MCF 10A (cell line): ENCODE measurements around the gene SYNE1. TPM values are rescaled to one million over a fixed set of nuclear protein-coding genes. Genes with fewer than 3 reads are reported as not detected.
A peak's percentile ranks its signal among the peaks of the same experiment; 100 is the strongest.

Source experiments
- BruUV-seq: library from RNA; stranded (reverse); fragments of 400-500 nt; replicated peaks from 2 replicates; lab custom pipeline; 2021; lab: Mats Ljungman, UMichigan
- CTCF ChIA-PET: fragments of 300-600 bp; sonication (Branson Sonifier 250); formaldehyde crosslinking; extraction: SDS; loops from one replicate; lab custom pipeline; 2021; ENCODE audit warnings: antibody characterized with exemption, inconsistent platforms; lab: Yijun Ruan, JAX
- POLR2A ChIA-PET: fragments of 300-600, 350-650 bp; sonication (Branson Sonifier 250); formaldehyde crosslinking; extraction: SDS; loops from one replicate; lab custom pipeline; 2020; ENCODE audit warnings: antibody characterized with exemption, inconsistent platforms; lab: Yijun Ruan, JAX
- DNase-seq: peaks from one replicate; pipeline ENCODE4 v3.0.0-alpha.2; 2018; ENCODE audit not compliant: unreplicated experiment
- H3K27ac Mint-ChIP-seq: one replicate; pipeline ENCODE4 v1.8.0; 2022; ENCODE audit warnings: mild to moderate bottlenecking, low read depth, mixed read lengths; ENCODE audit not compliant: unreplicated experiment
- H3K27me3 Mint-ChIP-seq: one replicate; pipeline ENCODE4 v1.8.0; 2022; ENCODE audit warnings: mixed read lengths; ENCODE audit not compliant: insufficient read depth, unreplicated experiment
- H3K36me3 Mint-ChIP-seq: one replicate; pipeline ENCODE4 v1.8.0; 2022; ENCODE audit warnings: mild to moderate bottlenecking, moderate library complexity, mixed read lengths; ENCODE audit not compliant: insufficient read depth, unreplicated experiment
- H3K4me1 Mint-ChIP-seq: one replicate; pipeline ENCODE4 v1.8.0; 2022; ENCODE audit warnings: mixed read lengths; ENCODE audit not compliant: insufficient read depth, unreplicated experiment
- H3K4me3 Mint-ChIP-seq: one replicate; pipeline ENCODE4 v1.8.0; 2022; ENCODE audit warnings: mild to moderate bottlenecking, moderate library complexity, mixed read lengths; ENCODE audit not compliant: unreplicated experiment
- H3K9me3 Mint-ChIP-seq: one replicate; pipeline ENCODE4 v1.8.0; 2022; ENCODE audit warnings: mixed read lengths; ENCODE audit not compliant: unreplicated experiment
- intact Hi-C: fragments of 100-400 bp; cut with micrococcal nuclease; formaldehyde crosslinking; loops from 2 replicates; pipeline ENCODE4 v1.14.1; 2022
- total RNA-seq: library from RNA; stranded (reverse); gene quantifications from 2 replicates; pipeline ENCODE4 v1.2.3, GENCODE V29; 2022
- TF ChIP-seq, protein P1 (sequence below): fragments of 200-600 bp; IDR thresholded peaks from one replicate; pipeline ENCODE4 v1.8.0; 2022; ENCODE audit warnings: antibody characterized with exemption, mild to moderate bottlenecking; ENCODE audit not compliant: unreplicated experiment

The SYNE1 gene
- total RNA-seq, 1 experiment from 2014 or later: 25.4 TPM

DNA sequence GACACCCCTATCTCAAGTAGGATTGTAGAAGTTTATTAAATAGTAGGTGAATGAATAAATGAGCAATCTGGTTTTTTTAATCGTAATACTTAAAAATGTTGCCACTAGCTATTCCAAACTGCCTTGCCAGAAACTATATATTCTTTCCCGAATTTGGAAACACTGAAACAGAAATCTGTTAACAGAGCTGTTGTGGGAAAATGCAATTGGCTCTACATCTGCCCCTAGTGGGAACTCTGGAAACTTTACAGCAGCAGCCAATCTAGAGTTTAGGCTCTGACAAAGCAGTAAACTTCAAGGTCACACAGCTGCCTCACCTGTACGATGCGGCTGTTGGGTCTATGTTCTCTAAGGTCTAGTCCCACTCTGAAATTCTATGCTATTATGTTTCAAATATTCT, 41.7 kb downstream of the SYNE1 start:
- peaks cover 7% of the 10 kb centered on the region for H3K4me1 Mint-ChIP-seq
- intact Hi-C loops: loop anchor here (5.0 kb wide), 1 partner anchor 43 kb away; no protein-coding TSS in a partner anchor

GRCh38 chr6:152594701-152595100, 42.5 kb downstream of the SYNE1 start:
- Mint-ChIP-seq H3K27ac (no peak overlapping the region), H3K4me3 (no peak overlapping the region), H3K9me3 (no peaks in the 10 kb centered on the region), H3K36me3 (no peaks in the 10 kb centered on the region), H3K4me1 (peaks cover 7% of the 10 kb centered on the region), H3K27me3 (no peaks in the 10 kb centered on the region)
- no TSS peak for BruUV-seq
- TF ChIP-seq, protein P1, sequence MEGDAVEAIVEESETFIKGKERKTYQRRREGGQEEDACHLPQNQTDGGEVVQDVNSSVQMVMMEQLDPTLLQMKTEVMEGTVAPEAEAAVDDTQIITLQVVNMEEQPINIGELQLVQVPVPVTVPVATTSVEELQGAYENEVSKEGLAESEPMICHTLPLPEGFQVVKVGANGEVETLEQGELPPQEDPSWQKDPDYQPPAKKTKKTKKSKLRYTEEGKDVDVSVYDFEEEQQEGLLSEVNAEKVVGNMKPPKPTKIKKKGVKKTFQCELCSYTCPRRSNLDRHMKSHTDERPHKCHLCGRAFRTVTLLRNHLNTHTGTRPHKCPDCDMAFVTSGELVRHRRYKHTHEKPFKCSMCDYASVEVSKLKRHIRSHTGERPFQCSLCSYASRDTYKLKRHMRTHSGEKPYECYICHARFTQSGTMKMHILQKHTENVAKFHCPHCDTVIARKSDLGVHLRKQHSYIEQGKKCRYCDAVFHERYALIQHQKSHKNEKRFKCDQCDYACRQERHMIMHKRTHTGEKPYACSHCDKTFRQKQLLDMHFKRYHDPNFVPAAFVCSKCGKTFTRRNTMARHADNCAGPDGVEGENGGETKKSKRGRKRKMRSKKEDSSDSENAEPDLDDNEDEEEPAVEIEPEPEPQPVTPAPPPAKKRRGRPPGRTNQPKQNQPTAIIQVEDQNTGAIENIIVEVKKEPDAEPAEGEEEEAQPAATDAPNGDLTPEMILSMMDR: no peak
- intact Hi-C loops: loop anchor here (5.0 kb wide), 1 partner anchor 42 kb away; no protein-coding TSS in a partner anchor
- ChIA-PET POLR2A (interaction anchor here (0.6 to 2.2 kb wide), 4 partner anchors 7 to 19 kb away, joined by 3 to 8 read pairs (median 5); no protein-coding TSS in a partner anchor), CTCF (interaction anchor here (0.6 to 2.4 kb wide), 5 partner anchors 20 to 653 kb away, joined by 3 to 20 read pairs (median 3); no protein-coding TSS in a partner anchor)
- no peak for DNase-seq

More for the DNA sequence above, 41.7 kb downstream of the SYNE1 start:
- POLR2A ChIA-PET: interaction anchor here (0.6 to 2.0 kb wide), 2 partner anchors 8 to 42 kb away, joined by 3 to 8 read pairs; no protein-coding TSS in a partner anchor
- DNase-seq: peak; percentile 19
- no peaks in the 10 kb centered on the region for H3K36me3 Mint-ChIP-seq
- no peak overlapping the region for H3K27ac Mint-ChIP-seq
- no peak overlapping the region for H3K4me3 Mint-ChIP-seq
- CTCF ChIA-PET: interaction anchor here (0.5 to 2.4 kb wide), 10 partner anchors 8 to 46 kb away, joined by 3 to 20 read pairs (median 5); no protein-coding TSS in a partner anchor
- no TSS peak for BruUV-seq
- H3K27me3 Mint-ChIP-seq: no peaks in the 10 kb centered on the region
- TF ChIP-seq, protein P1: peak; percentile 34
- no peaks in the 10 kb centered on the region for H3K9me3 Mint-ChIP-seq

- no TSS peak for BruUV-seq
- Mint-ChIP-seq H3K27me3 (no peaks in the 10 kb centered on the region), H3K4me3 (no peak overlapping the region), H3K36me3 (no peaks in the 10 kb centered on the region), H3K4me1 (no peaks in the 10 kb centered on the region), H3K9me3 (no peaks in the 10 kb centered on the region), H3K27ac (no peak overlapping the region)
- ChIA-PET POLR2A (interaction anchor here (1.0 to 2.2 kb wide), 3 partner anchors 9 to 13 kb away, joined by 3 to 7 read pairs (median 4); no protein-coding TSS in a partner anchor), CTCF (interaction anchor here (0.9 to 2.9 kb wide), 2 partner anchors 35 to 37 kb away, joined by 4 to 11 read pairs; no protein-coding TSS in a partner anchor)
- intact Hi-C loops: no loop called here
- TF ChIP-seq, protein P1: no peak
- no peak for DNase-seq
Observed at GRCh38 chr6:152588456-152588855, 48.7 kb downstream of the SYNE1 start.

- intact Hi-C loops: no loop called here
- Mint-ChIP-seq H3K27me3 (no peaks in the 10 kb centered on the region), H3K27ac (no peak overlapping the region), H3K36me3 (no peaks in the 10 kb centered on the region), H3K4me1 (no peaks in the 10 kb centered on the region), H3K9me3 (no peaks in the 10 kb centered on the region), H3K4me3 (no peak overlapping the region)
- ChIA-PET POLR2A (interaction anchor here (1.1 to 2.2 kb wide), 4 partner anchors 8 to 12 kb away, joined by 3 to 8 read pairs (median 6); no protein-coding TSS in a partner anchor), CTCF (interaction anchor here (1.2 to 2.9 kb wide), 3 partner anchors 9 to 55 kb away, joined by 5 to 11 read pairs (median 7); no protein-coding TSS in a partner anchor)
- no peak for DNase-seq
- no TSS peak for BruUV-seq
- TF ChIP-seq, protein P1: no peak
Observed at GRCh38 chr6:152587473-152587872, 49.7 kb downstream of the SYNE1 start.
